ENCODE data around the gene ITPRIP.
A peak's percentile ranks its signal among the peaks of the same experiment; 100 is the strongest.

- peak; percentile 35 to 70 for TF ChIP-seq CTCF (conservative IDR thresholded peaks at IDR 0.05 in 1 of 2, IDR thresholded peaks at IDR 0.05 in 1 of 2; ENCODE audit: extremely low read depth in 1 of 2, insufficient read depth in 1 of 2, low read depth in 1 of 2, low read length in 2 of 2)
- TF ChIP-seq EZH2 (IDR thresholded peaks at IDR 0.05; ENCODE audit: borderline replicate concordance, low read length), result no peak
These were observed 15.2 kb upstream of the ITPRIP start, which contains the start of gene CFAP58 for GRCh38 chr10:104353325-104354048.

Measured in mammary epithelial cell (primary cell).